OCI-LY1 (cell line): Measurements from ENCODE around the gene CIBAR2.

Source experiments
- EZH2 ChIP-seq: fragments of 200-600 bp; sonication (generic), shearing (Covaris generic); IDR thresholded peaks from 2 replicates; pipeline ENCODE4 v1.8.0; 2017; ENCODE audit warnings: borderline replicate concordance, mixed run types, mild to moderate bottlenecking, antibody characterized with exemption, low read length, moderate library complexity, mixed read lengths
- TF ChIP-seq, protein P1 (sequence below): fragments of 200-600 bp; sonication (generic), shearing (Covaris generic); IDR thresholded peaks from 2 replicates; pipeline ENCODE4 v1.5.1; 2017; ENCODE audit warnings: mild to moderate bottlenecking, antibody characterized with exemption, low read length, moderate library complexity, mixed read lengths

GRCh38 chr16:85079785-85080570 is 32.3 kb downstream of the CIBAR2 start:
- TF ChIP-seq, protein P1, sequence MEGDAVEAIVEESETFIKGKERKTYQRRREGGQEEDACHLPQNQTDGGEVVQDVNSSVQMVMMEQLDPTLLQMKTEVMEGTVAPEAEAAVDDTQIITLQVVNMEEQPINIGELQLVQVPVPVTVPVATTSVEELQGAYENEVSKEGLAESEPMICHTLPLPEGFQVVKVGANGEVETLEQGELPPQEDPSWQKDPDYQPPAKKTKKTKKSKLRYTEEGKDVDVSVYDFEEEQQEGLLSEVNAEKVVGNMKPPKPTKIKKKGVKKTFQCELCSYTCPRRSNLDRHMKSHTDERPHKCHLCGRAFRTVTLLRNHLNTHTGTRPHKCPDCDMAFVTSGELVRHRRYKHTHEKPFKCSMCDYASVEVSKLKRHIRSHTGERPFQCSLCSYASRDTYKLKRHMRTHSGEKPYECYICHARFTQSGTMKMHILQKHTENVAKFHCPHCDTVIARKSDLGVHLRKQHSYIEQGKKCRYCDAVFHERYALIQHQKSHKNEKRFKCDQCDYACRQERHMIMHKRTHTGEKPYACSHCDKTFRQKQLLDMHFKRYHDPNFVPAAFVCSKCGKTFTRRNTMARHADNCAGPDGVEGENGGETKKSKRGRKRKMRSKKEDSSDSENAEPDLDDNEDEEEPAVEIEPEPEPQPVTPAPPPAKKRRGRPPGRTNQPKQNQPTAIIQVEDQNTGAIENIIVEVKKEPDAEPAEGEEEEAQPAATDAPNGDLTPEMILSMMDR, result no peak
- TF ChIP-seq EZH2, result no peak
